SK-N-SH (cell line): ENCODE data around the gene PLBD2. TPM values are rescaled to one million over a fixed set of nuclear protein-coding genes. Genes with fewer than 3 reads are reported as not detected.

ENCODE experiments used
- CTCF ChIA-PET: fragments of 300-600, 350-600 bp; formaldehyde crosslinking; extraction: SDS; loops from one replicate; lab custom pipeline; 2021; lab: Yijun Ruan, JAX
- POLR2A ChIA-PET: fragments of 350-600 bp; sonication (Branson Sonifier 250); formaldehyde crosslinking; extraction: SDS; loops from one replicate; lab custom pipeline; 2020; ENCODE audit warnings: antibody characterized with exemption, inconsistent platforms; lab: Yijun Ruan, JAX
- DNase-seq: peaks from one replicate; pipeline ENCODE4 v3.0.0; 2012
- H2AFZ ChIP-seq: fragments of 200-600 bp; sonication (generic); 2 replicates; pipeline ENCODE4 v1.8.1; 2016; ENCODE audit warnings: antibody characterized with exemption, mild to moderate bottlenecking, low read depth
- H3F3A ChIP-seq: fragments of 200-600 bp; sonication (generic); replicated peaks from 2 replicates; pipeline ENCODE3; 2016; ENCODE audit warnings: antibody characterized with exemption, mild to moderate bottlenecking; ENCODE audit not compliant: insufficient read depth
- H3K27ac ChIP-seq, 2 experiments: fragments of 200-500 bp in 1 of 2; fragments of 200-600 bp in 1 of 2; sonication (Bioruptor generic) in 1 of 2; sonication (generic), shearing (Covaris generic) in 1 of 2; 2 replicates each; pipeline versions ENCODE4 v1.5.1 to v1.6.1; 2014 to 2016; ENCODE audit warnings: low read depth in 2 of 2, inconsistent platforms in 1 of 2, low read length in 1 of 2, mild to moderate bottlenecking in 1 of 2, mixed read lengths in 1 of 2
- H3K27me3 ChIP-seq: fragments of 200-600 bp; sonication (generic), shearing (Covaris generic); 2 replicates; pipeline ENCODE4 v1.6.1; 2016; ENCODE audit warnings: mixed run types; ENCODE audit not compliant: insufficient read depth
- H3K36me3 ChIP-seq, 2 experiments: fragments of 200-500 bp in 1 of 2; fragments of 200-600 bp in 1 of 2; sonication (Bioruptor generic) in 1 of 2; sonication (generic) in 1 of 2; replicated peaks in 1 of 2; 2 replicates each; pipeline versions ENCODE3 to v1.5.1; 2014 to 2016; ENCODE audit warnings: low read length in 1 of 2, mild to moderate bottlenecking in 1 of 2; ENCODE audit not compliant: insufficient read depth in 2 of 2, control insufficient read depth in 1 of 2
- H3K4me1 ChIP-seq, 2 experiments: fragments of 200-500 bp in 1 of 2; fragments of 200-600 bp in 1 of 2; sonication (Bioruptor generic) in 1 of 2; sonication (generic), shearing (Covaris generic) in 1 of 2; 2 replicates each; pipeline versions ENCODE4 v1.5.1 to v1.6.1; 2014 to 2016; ENCODE audit warnings: low read depth in 1 of 2, low read length in 1 of 2, mixed run types in 1 of 2; ENCODE audit not compliant: insufficient read depth in 2 of 2, control insufficient read depth in 1 of 2
- H3K4me2 ChIP-seq: fragments of 200-600 bp; sonication (generic), shearing (Covaris generic); 2 replicates; pipeline ENCODE4 v1.6.1; 2017; ENCODE audit warnings: mixed run types
- H3K4me3 ChIP-seq, 2 experiments: fragments of 200-500 bp in 1 of 2; fragments of 200-600 bp in 1 of 2; sonication (Bioruptor generic) in 1 of 2; sonication (generic), shearing (Covaris generic) in 1 of 2; 2 replicates each; pipeline versions ENCODE4 v1.5.1 to v1.8.1; 2014 to 2016; ENCODE audit warnings: low read depth in 2 of 2, inconsistent platforms in 1 of 2, low read length in 1 of 2, mild to moderate bottlenecking in 1 of 2, mixed read lengths in 1 of 2, moderate library complexity in 1 of 2
- H3K79me2 ChIP-seq: fragments of 200-600 bp; sonication (generic); 2 replicates; pipeline ENCODE4 v1.8.1; 2017; ENCODE audit warnings: mild to moderate bottlenecking; ENCODE audit not compliant: insufficient read depth
- H3K9ac ChIP-seq: fragments of 200-600 bp; sonication (generic); 2 replicates; pipeline ENCODE4 v1.6.1; 2017; ENCODE audit warnings: mixed run types
- H3K9me2 ChIP-seq: fragments of 200-600 bp; sonication (generic); 2 replicates; pipeline ENCODE4 v1.6.1; 2017; ENCODE audit warnings: mixed run types
- H3K9me3 ChIP-seq: fragments of 200-600 bp; sonication (generic); 2 replicates; pipeline ENCODE4 v1.6.1; 2017; ENCODE audit warnings: mixed run types, mild to moderate bottlenecking, moderate library complexity
- H4K20me1 ChIP-seq: fragments of 200-600 bp; sonication (generic); 2 replicates; pipeline ENCODE4 v1.6.1; 2017; ENCODE audit warnings: mild to moderate bottlenecking, mixed run types; ENCODE audit not compliant: insufficient read depth
- CHD2 ChIP-seq: fragments of 150-350 bp; IDR thresholded peaks from 2 replicates; pipeline ENCODE4 v1.6.1; 2018; ENCODE audit warnings: low read length; ENCODE audit not compliant: partially characterized antibody
- CTCF ChIP-seq: fragments of 200-600 bp; sonication (generic); IDR thresholded peaks from 2 replicates; pipeline ENCODE4 v1.6.1; 2017; ENCODE audit warnings: antibody characterized with exemption, mild to moderate bottlenecking, moderate library complexity
- ELF1 ChIP-seq: IDR thresholded peaks from 2 replicates; pipeline ENCODE4 v1.4.0; 2012
- EP300 ChIP-seq, 2 experiments: IDR thresholded peaks; 2 replicates each; pipeline versions ENCODE4 v1.4.0 to v1.6.1; 2012; ENCODE audit warnings: borderline replicate concordance in 1 of 2, low read depth in 1 of 2, low read length in 1 of 2
- FOXJ3 ChIP-seq: sonication (generic); formaldehyde crosslinking; IDR thresholded peaks from 2 replicates; pipeline ENCODE4 v1.5.1; 2020; ENCODE audit warnings: mild to moderate bottlenecking, missing genetic modification reagents
- GATA2 ChIP-seq: sonication (generic); formaldehyde crosslinking; IDR thresholded peaks from 2 replicates; pipeline ENCODE4 v1.5.0; 2020; ENCODE audit warnings: mild to moderate bottlenecking, missing genetic modification reagents
- IRF3 ChIP-seq: fragments of 150-350 bp; IDR thresholded peaks from 2 replicates; pipeline ENCODE4 v1.6.1; 2016; ENCODE audit warnings: mild to moderate bottlenecking, low read depth, low read length
- MEF2A ChIP-seq: IDR thresholded peaks from 2 replicates; pipeline ENCODE4 v1.4.0; 2012; ENCODE audit warnings: low read depth, borderline replicate concordance
- NFIC ChIP-seq: IDR thresholded peaks from 2 replicates; pipeline ENCODE4 v1.4.0; 2012; ENCODE audit warnings: borderline replicate concordance
- NRF1 ChIP-seq: IDR thresholded peaks from 2 replicates; pipeline ENCODE4 v1.6.1; 2012; ENCODE audit warnings: low read depth, mild to moderate bottlenecking, low read length
- RAD21 ChIP-seq: IDR thresholded peaks from 2 replicates; pipeline ENCODE4 v1.6.1; 2012; ENCODE audit warnings: mild to moderate bottlenecking, low read length
- REST ChIP-seq: IDR thresholded peaks from 2 replicates; pipeline ENCODE4 v1.6.1; 2012; ENCODE audit warnings: mild to moderate bottlenecking, low read depth, low read length, moderate library complexity
- RFX5 ChIP-seq: IDR thresholded peaks from 2 replicates; pipeline ENCODE4 v1.6.1; 2012; ENCODE audit warnings: mild to moderate bottlenecking, improper control_type of control experiment, low read length
- SMC3 ChIP-seq: IDR thresholded peaks from 2 replicates; pipeline ENCODE4 v1.6.1; 2012; ENCODE audit warnings: low read depth, low read length, improper control_type of control experiment
- WGBS: methylation state at CpG from one replicate; pipeline ENCODE4 v1.1.6; 2017; ENCODE audit warnings: low lambda C conversion rate; 5-methylcytosine and 5-hydroxymethylcytosine counted together
- polyA plus RNA-seq, 3 experiments: library from polyadenylated mRNA; depleted of rRNA; stranded (reverse); fragments of >200 nt; gene quantifications; 2 replicates each; pipeline ENCODE4 v1.2.3, GENCODE V29; 2012

PLBD2 gene
- polyA plus RNA-seq, 1 of the 3 experiments (the other 2 are of a cell fraction): 15.2 TPM

GRCh38 chr12:113378291-113378690 is 19.9 kb downstream of the PLBD2 start:
- Histone ChIP-seq H3F3A (no peaks in the 10 kb centered on the region), H3K4me2 (no peak overlapping the region), H3K36me3 (peaks cover 11 to 12% of the 10 kb centered on the region in 2 experiments), H3K9me3 (no peaks in the 10 kb centered on the region), H3K27me3 (no peaks in the 10 kb centered on the region), H3K27ac (no peak overlapping the region), H3K4me3 (no peak overlapping the region), H2AFZ (no peak overlapping the region), H3K79me2 (no peaks in the 10 kb centered on the region), H4K20me1 (no peaks in the 10 kb centered on the region), H3K9me2 (no peaks in the 10 kb centered on the region), H3K4me1 (no peaks in the 10 kb centered on the region), H3K9ac (no peak overlapping the region)
- POLR2A ChIA-PET: no interaction called here
- CTCF ChIA-PET: interaction anchor here (1.3 kb wide), 1 partner anchor 26 kb away, joined by 4 read pairs; the partner anchor contains the start of gene SDS
- TF ChIP-seq CTCF: peak; percentile 28; the same call in 1 of the 2 replicates
- no peak for TF ChIP-seq SMC3
- TF ChIP-seq IRF3: no peak
- WGBS: 80% methylated on average over 3 of the region's 3 CpGs
- DNase-seq: no peak

GRCh38 chr12:113381220-113381619 is 22.8 kb downstream of the PLBD2 start:
- Histone ChIP-seq H3K4me2 (no peak overlapping the region), H2AFZ (no peak overlapping the region), H3F3A (no peaks in the 10 kb centered on the region), H3K27ac (no peak overlapping the region), H3K36me3 (peaks cover 6 to 16% of the 10 kb centered on the region in 2 experiments), H3K4me1 (no peaks in the 10 kb centered on the region), H3K4me3 (no peak overlapping the region), H3K9me2 (no peaks in the 10 kb centered on the region), H3K27me3 (no peaks in the 10 kb centered on the region), H3K9ac (no peak overlapping the region), H3K9me3 (no peaks in the 10 kb centered on the region), H3K79me2 (no peaks in the 10 kb centered on the region), H4K20me1 (no peaks in the 10 kb centered on the region)
- ChIA-PET POLR2A (no interaction called here), CTCF (interaction anchor here (1.7 kb wide), 1 partner anchor 44 kb away, joined by 5 read pairs; no protein-coding TSS in a partner anchor)
- 93% methylated on average over 11 of the region's 11 CpGs for WGBS
- TF ChIP-seq CHD2: no peak
- no peak for TF ChIP-seq IRF3
- no peak for TF ChIP-seq EP300 (IDR thresholded peaks at IDR 0.05; ENCODE audit: borderline replicate concordance in 1 of 2, low read depth in 1 of 2, low read length in 1 of 2)
- TF ChIP-seq MEF2A: no peak
- no peak for TF ChIP-seq NRF1
- TF ChIP-seq NFIC: no peak
- TF ChIP-seq GATA2 (CRISPR knock-in tag): no peak
- no peak for TF ChIP-seq RAD21
- TF ChIP-seq ELF1: no peak
- TF ChIP-seq FOXJ3: no peak
- TF ChIP-seq REST: no peak
- TF ChIP-seq RFX5: no peak
- no peak for DNase-seq
